ENCODE data around the gene ANKDD1B. TPM values are rescaled to one million over a fixed set of nuclear protein-coding genes. Genes with fewer than 3 reads are reported as not detected.
A peak's percentile ranks its signal among the peaks of the same experiment; 100 is the strongest.

The ANKDD1B gene
- polyA plus RNA-seq, 6 donors from 2014 or later, result 0.19 TPM; not detected in 5

DNA sequence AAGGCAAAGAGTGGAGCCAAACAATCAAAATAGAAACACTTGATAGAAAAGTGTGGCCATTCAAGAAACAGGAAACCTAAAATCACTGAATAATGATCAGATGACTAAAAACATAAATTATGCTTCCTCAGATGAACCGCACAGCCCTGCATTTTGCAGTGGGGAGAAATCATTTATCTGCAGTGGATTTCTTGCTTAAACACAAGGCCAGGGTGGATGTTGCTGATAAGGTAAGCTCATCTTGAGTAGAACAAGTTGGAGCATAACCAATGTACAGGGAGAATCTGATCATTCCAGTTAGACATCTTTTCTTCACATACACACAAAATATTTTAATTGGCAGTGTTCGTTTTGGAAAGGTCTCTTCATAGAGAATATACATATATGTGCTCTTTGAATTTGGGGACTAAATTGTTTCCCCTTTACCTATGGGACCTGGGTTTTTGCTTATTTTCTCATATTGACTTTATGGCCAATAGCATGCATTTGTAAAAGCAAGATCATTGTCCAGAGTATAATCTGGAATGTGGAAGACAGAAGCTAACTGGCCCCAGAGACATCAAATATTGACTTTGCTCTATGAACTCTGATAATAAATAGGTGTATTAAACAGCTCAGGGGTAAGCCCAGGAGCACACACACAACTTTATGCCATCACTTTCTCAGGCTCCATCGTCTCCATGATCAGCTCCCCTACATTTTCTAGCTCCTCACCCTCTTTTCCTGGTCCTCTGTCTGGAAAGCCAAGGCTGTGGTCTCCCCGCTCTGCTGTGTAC is 9.1 kb downstream of the ANKDD1B start:
- ATAC-seq (ENCODE audit: low read depth in 2 of 2), result no peak
- no peaks in the 10 kb centered on the region for H3K27me3 Mint-ChIP-seq
- no peaks in the 10 kb centered on the region for H3K36me3 Mint-ChIP-seq
- no peak overlapping the region for H3K4me3 Mint-ChIP-seq
- no peaks in the 10 kb centered on the region for H3K9me3 Mint-ChIP-seq
- H3K27ac Mint-ChIP-seq, result peak overlapping the region in 1 of 6 donors; percentile 39
- no peak for DNase-seq
- H3K4me1 Mint-ChIP-seq, result no peaks in the 10 kb centered on the region

DNA sequence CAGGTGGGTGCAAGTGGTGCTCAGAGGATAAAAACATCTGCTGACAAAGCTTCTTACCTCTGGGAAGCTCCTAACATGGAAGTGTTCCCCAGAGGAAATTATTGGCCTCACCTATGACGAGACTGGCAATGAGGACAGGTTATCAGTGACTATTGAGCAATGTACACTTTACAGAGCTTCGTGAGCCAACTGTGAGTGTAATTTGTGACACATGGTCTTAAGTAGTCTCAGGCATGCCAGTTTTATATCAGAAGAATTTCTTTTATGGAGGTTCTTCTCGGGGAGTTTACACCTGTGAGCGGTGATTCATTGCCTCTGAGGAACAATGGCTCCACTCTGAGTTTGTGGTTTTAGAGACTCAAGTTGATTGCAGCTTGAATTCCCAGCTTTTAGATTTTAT is 11.3 kb downstream of the ANKDD1B start:
- Mint-ChIP-seq H3K27me3 (no peaks in the 10 kb centered on the region), H3K36me3 (no peaks in the 10 kb centered on the region), H3K4me1 (no peaks in the 10 kb centered on the region), H3K4me3 (no peak overlapping the region), H3K9me3 (no peaks in the 10 kb centered on the region), H3K27ac (no peak overlapping the region)
- DNase-seq (no peak), ATAC-seq (ENCODE audit: low read depth in 2 of 2) (no peak)

DNA sequence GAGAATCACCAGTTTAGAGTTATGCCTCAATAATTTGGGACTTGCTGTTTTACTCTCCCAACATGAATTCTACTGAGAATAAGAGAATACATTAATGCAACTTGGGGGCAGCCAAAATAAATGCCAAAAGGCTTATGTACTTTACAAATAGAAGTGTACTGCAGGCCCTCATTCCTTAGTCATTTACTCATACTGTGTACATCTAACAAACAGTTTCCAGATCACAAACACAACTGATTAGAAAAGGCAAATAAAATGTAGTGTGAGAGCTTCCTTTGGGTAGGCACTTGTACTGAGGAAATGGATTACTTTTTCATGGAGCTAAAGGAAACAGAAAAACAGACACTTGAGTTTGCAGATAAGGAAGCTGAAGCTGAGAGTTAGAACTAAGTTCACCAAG is 12.6 kb downstream of the ANKDD1B start:
- no peak overlapping the region for H3K27ac Mint-ChIP-seq

DNA sequence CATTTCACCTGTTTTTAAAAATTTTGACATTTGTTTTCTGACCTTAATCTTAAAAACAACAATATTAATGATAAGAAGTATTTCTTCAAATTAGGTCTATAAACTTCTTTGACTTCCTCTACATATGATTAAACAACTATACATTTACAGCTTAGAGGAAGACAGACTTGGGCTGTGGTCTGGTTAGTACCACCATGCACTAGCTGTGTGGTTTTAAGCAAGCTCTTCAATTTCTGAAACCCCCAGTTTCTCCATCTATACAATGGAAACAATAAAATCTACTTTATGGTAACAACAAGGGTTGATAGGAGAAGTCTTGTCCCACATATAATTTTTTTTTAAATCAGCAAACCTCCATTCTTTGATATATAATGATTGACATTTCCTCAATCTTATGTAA is 15.7 kb downstream of the ANKDD1B start:
- no peak overlapping the region for H3K4me3 Mint-ChIP-seq
- H3K4me1 Mint-ChIP-seq, result no peaks in the 10 kb centered on the region
- ATAC-seq (ENCODE audit: low read depth in 2 of 2), result no peak
- no peak overlapping the region for H3K27ac Mint-ChIP-seq
- DNase-seq, result no peak
- H3K36me3 Mint-ChIP-seq, result no peaks in the 10 kb centered on the region
- no peaks in the 10 kb centered on the region for H3K27me3 Mint-ChIP-seq
- no peaks in the 10 kb centered on the region for H3K9me3 Mint-ChIP-seq

More for the DNA sequence above, 12.6 kb downstream of the ANKDD1B start:
- no peaks in the 10 kb centered on the region for H3K36me3 Mint-ChIP-seq
- ATAC-seq (ENCODE audit: low read depth in 2 of 2) (no peak), DNase-seq (no peak)
- no peak overlapping the region for H3K4me3 Mint-ChIP-seq
- H3K27me3 Mint-ChIP-seq, result no peaks in the 10 kb centered on the region
- no peaks in the 10 kb centered on the region for H3K9me3 Mint-ChIP-seq
- no peaks in the 10 kb centered on the region for H3K4me1 Mint-ChIP-seq

DNA sequence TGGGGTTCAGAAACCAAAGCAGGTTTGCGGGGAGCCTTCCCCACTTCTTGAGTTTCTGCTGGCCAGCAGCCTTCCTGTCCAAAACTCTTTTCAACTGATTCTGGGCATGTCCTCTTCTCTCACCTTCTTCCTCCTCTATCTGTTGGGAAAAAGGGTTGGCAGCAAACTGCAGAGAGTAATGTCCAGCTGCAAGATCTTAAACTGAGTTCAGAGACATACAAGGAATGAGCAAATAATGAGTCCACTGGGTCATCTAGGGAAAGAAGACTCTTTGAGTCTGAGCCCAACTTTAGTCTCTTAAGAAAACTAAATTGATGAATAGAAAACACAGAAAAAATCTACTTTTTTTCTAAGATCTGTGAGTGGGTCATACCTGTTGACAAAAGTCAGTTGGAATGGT is 16.5 kb downstream of the ANKDD1B start:
- H3K36me3 Mint-ChIP-seq, result no peaks in the 10 kb centered on the region
- no peaks in the 10 kb centered on the region for H3K4me1 Mint-ChIP-seq
- H3K27me3 Mint-ChIP-seq, result no peaks in the 10 kb centered on the region
- H3K27ac Mint-ChIP-seq, result peak overlapping the region in 1 of 6 donors; percentile 67
- no peak for DNase-seq
- ATAC-seq (ENCODE audit: low read depth in 2 of 2), result no peak
- H3K4me3 Mint-ChIP-seq, result no peak overlapping the region
- peaks cover 0 to 4% (median 0%) of the 10 kb centered on the region in 7 donors for H3K9me3 Mint-ChIP-seq

DNA sequence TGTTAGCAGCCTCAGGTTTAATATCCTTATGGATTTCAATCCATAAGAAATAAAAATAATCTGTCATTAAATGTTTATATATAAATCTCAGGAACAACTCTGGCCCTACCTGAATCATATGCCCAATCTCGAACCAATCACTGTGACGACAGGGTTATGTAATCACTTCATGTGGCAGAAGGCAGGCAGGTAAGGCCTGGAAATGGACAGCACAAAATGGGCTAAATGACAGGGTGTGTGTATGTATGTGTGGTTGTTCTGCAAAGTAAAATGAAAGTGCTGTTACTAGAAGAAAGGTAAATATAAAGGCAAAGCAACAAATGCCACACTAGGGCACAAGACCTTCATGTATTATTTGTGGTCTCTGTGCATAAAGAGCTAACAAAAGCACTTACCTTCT is 19.6 kb downstream of the ANKDD1B start:
- no peak for DNase-seq

DNA sequence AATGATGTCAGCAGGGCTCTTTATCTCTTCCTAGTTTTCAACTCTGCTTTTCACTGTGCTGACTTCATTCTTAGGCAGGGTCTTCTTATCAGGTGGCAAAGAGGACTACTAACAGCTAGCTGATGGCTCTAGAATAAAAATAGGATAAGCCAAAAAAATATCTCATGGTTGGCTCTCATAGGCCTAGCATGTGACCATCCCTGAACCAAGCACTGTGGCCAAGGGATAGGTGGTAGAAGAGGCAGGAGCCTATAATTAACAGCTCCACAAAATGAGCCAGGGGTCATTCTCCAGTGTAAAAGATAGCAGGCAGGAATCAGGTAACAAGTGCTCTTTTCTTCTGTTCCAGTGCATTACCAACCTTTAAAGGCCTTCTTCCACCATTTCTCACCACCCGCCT is 21.1 kb downstream of the ANKDD1B start:
- peak overlapping the region in 1 of 6 donors; percentile 8 for H3K27ac Mint-ChIP-seq
- no peak for ATAC-seq (ENCODE audit: low read depth in 2 of 2)
- no peaks in the 10 kb centered on the region for H3K4me1 Mint-ChIP-seq

More for the DNA sequence above, 19.6 kb downstream of the ANKDD1B start:
- Mint-ChIP-seq H3K27ac (no peak overlapping the region), H3K9me3 (peaks cover 0 to 4% (median 0%) of the 10 kb centered on the region in 7 donors), H3K4me1 (no peaks in the 10 kb centered on the region), H3K4me3 (no peak overlapping the region), H3K27me3 (peaks cover 0 to 3% (median 0%) of the 10 kb centered on the region in 3 donors), H3K36me3 (peaks cover 0 to 4% of the 10 kb centered on the region in 2 donors)
- no peak for ATAC-seq (ENCODE audit: low read depth in 2 of 2)

DNA sequence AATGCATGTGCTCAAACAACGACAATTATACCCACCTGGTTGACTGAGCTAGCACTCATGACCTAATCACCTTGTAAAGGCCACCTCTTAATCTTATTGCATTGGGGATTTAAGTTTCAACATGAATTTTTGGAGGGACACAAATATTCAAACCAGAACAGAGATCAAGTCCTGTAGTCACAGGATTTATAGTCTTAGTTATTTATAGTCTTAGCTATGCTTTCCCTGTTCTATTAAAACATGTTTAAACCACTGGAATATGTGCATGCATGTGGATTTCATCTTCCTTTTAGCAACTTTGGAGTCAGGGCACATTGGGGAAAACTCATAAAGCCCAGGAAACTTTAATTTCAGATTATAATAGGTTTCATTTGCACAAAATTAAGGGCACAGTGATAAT is 26.7 kb downstream of the ANKDD1B start:
- H3K9me3 Mint-ChIP-seq, result peaks cover 0 to 5% (median 2%) of the 10 kb centered on the region in 7 donors
- DNase-seq, result no peak
- peaks cover 0 to 4% of the 10 kb centered on the region in 2 donors for H3K36me3 Mint-ChIP-seq
- H3K27ac Mint-ChIP-seq, result no peak overlapping the region
- no peaks in the 10 kb centered on the region for H3K4me1 Mint-ChIP-seq
- H3K27me3 Mint-ChIP-seq, result peaks cover 0 to 14% (median 4%) of the 10 kb centered on the region in 3 donors
- no peak for ATAC-seq (ENCODE audit: low read depth in 2 of 2)
- no peak overlapping the region for H3K4me3 Mint-ChIP-seq

More for the DNA sequence above, 21.1 kb downstream of the ANKDD1B start:
- no peak for DNase-seq
- Mint-ChIP-seq H3K9me3 (peaks cover 0 to 4% (median 0%) of the 10 kb centered on the region in 7 donors), H3K4me3 (no peak overlapping the region), H3K27me3 (peaks cover 0 to 14% (median 4%) of the 10 kb centered on the region in 3 donors), H3K36me3 (peaks cover 0 to 4% of the 10 kb centered on the region in 2 donors)

DNA sequence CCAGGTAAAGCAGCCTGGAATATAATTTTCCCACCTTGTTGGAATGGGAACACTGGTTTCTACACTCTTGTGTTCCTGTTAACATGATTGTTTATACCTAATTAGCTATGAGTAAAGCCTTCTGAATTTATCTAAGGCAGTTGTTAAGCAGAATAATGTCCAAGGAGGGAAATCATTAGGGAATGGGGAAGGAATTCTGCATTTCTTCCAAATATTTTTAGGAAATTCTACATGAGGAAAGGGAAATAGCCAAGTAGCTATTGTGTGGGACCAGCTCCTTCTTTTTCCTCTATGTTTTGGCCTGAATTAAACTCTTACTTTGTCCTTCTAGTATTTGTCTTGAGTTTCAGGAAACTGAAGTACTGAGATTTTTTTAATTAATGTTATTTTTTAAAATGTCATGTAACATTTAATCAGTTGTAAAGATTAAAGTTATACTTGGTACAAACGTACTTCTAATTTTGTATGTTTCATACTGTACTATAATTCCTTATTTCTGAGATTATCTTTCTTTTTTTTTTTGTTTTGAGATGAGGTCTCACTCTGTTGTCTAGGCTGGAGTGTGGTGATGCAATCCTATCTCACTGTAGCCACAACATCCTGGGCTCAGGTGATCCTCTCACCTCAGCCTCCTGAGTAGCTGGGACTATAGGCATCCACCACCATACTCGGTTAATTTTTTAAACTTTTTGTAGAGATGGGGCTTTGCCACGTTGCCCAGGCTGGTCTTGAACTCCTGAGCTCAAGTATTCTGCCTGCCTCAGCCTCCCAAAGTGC is 28.5 kb downstream of the ANKDD1B start:
- Mint-ChIP-seq H3K9me3 (peaks cover 0 to 5% (median 2%) of the 10 kb centered on the region in 7 donors), H3K27me3 (peaks cover 0 to 14% (median 4%) of the 10 kb centered on the region in 3 donors), H3K36me3 (peaks cover 0 to 2% of the 10 kb centered on the region in 2 donors), H3K4me3 (no peak overlapping the region), H3K4me1 (no peaks in the 10 kb centered on the region), H3K27ac (no peak overlapping the region)
- no peak for DNase-seq
- no peak for ATAC-seq (ENCODE audit: low read depth in 2 of 2)

DNA sequence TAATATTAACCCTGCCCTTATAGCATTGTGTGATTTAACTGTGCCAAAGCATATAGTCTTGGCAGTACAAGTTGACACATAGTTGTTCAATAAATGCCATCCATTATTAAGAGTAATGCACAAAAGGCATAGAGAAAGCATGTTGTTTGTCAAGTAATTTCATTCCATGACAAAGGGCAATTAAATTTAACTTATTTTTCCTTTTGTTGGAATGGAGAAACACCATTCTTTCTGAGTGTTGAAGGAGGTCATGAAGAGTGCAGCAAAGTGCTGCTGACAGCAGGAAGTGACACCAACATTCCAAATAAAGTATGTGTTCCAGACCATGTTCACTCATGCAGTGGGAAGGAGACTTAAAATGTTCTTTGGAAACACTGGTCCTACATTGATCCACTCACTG is 29.1 kb downstream of the ANKDD1B start:
- Mint-ChIP-seq H3K4me1 (no peaks in the 10 kb centered on the region), H3K9me3 (peaks cover 0 to 5% (median 2%) of the 10 kb centered on the region in 7 donors), H3K27ac (no peak overlapping the region), H3K27me3 (peaks cover 0 to 14% (median 4%) of the 10 kb centered on the region in 3 donors), H3K4me3 (no peak overlapping the region), H3K36me3 (no peaks in the 10 kb centered on the region)
- ATAC-seq (ENCODE audit: low read depth in 2 of 2) (no peak), DNase-seq (no peak)

DNA sequence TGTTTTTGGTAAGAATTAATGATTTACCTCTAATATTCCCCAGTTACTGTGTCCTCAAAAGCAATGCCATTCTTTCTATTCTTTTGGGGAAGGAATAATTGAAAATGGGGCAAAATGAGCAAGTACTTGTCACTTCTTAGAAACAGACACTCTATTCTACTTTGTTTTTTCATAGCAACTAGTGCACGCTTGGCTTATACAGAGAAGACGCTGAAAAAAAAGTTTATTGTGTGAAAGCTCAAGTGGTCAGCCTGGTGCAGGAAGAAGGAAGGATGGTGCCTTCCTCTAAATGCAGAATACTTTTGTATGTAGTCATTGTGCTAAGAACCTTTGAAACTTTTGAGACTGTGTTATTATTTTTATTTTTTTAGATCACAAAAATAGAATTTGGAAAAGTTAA is 29.6 kb downstream of the ANKDD1B start:
- H3K9me3 Mint-ChIP-seq, result peaks cover 0 to 4% (median 2%) of the 10 kb centered on the region in 7 donors
- DNase-seq, result no peak
- H3K36me3 Mint-ChIP-seq, result no peaks in the 10 kb centered on the region
- H3K4me3 Mint-ChIP-seq, result no peak overlapping the region
- H3K27ac Mint-ChIP-seq, result no peak overlapping the region
- no peak for ATAC-seq (ENCODE audit: low read depth in 2 of 2)
- no peaks in the 10 kb centered on the region for H3K4me1 Mint-ChIP-seq
- H3K27me3 Mint-ChIP-seq, result peaks cover 0 to 11% (median 4%) of the 10 kb centered on the region in 3 donors

DNA sequence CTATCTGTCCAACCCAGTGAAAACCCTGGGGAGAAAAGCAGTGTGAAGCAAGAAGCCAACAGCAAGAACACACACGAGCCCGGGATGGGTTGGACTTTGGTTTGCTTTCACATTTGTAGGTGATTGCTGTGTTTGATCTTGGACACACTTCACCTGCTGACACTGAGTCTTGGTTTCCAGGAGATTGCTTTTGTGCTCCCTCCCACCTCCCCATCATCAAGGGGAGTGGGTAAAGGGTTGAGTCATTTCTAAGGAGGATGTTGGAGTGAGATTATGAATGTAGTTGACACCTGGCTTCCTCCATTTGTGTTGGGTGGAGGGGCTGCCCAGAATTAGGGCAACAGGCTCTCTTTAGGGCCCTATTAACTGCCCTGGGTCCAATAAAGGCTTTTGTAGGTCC is 37.5 kb downstream of the ANKDD1B start:
- Mint-ChIP-seq H3K27me3 (no peaks in the 10 kb centered on the region), H3K4me3 (no peak overlapping the region), H3K36me3 (no peaks in the 10 kb centered on the region), H3K9me3 (peaks cover 0 to 4% (median 0%) of the 10 kb centered on the region in 7 donors), H3K27ac (no peak overlapping the region), H3K4me1 (no peaks in the 10 kb centered on the region)
- ATAC-seq (ENCODE audit: low read depth in 2 of 2) (no peak), DNase-seq (no peak)

DNA sequence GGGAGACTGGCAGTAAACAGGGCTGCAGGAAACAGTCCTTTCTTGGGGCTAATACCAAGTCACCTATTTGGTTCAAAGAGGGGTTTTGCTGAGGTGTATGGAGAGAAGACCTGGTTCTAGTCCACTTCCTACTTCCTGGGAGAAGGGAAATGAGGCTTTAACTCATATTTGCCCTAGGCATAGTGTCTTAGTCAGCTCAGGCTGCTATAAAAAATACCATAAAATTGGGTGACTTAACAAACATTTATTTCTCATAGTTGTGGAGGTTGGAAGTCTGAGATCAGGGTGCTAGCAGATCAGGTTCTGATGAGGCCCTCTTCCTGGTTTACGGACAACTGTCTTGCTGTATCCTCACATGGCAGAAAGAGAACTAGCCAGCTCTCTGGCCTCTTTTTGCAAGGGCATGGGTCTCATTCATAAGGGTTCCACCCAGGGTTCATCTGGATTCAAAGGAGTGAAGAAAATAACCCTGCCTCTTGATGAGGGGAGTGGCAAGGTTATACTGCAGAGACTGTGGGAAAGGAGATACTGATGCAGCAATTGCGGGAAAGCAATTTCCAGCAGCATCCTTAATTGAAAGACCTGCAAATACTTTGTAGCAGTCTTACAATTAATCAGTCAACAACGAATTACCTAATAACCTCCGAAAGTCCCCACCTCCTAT is 40.5 kb downstream of the ANKDD1B start:
- Mint-ChIP-seq H3K4me3 (no peak overlapping the region), H3K36me3 (no peaks in the 10 kb centered on the region), H3K9me3 (peaks cover 0 to 4% (median 0%) of the 10 kb centered on the region in 7 donors), H3K27ac (no peak overlapping the region), H3K27me3 (peaks cover 0 to 16% (median 6%) of the 10 kb centered on the region in 3 donors), H3K4me1 (peaks cover 0 to 3% (median 0%) of the 10 kb centered on the region in 3 donors)
- no peak for ATAC-seq (ENCODE audit: low read depth in 2 of 2)
- DNase-seq, result no peak

Data from naive B cell (primary cell).